HS-27A (cell line): ENCODE measurements around the gene LDB3.

Experiments
- DNase-seq: peaks from one replicate; pipeline ENCODE4 v3.0.0-alpha.2; 2012; ENCODE audit warnings: low read depth, missing footprints

Gene LDB3

GRCh38 chr10:86664341-86665217 lies 3.7 kb upstream of the LDB3 start:
- no peak for DNase-seq

GRCh38 chr10:86665218-86665607 lies 3.1 kb upstream of the LDB3 start:
- DNase-seq, result no peak

DNA sequence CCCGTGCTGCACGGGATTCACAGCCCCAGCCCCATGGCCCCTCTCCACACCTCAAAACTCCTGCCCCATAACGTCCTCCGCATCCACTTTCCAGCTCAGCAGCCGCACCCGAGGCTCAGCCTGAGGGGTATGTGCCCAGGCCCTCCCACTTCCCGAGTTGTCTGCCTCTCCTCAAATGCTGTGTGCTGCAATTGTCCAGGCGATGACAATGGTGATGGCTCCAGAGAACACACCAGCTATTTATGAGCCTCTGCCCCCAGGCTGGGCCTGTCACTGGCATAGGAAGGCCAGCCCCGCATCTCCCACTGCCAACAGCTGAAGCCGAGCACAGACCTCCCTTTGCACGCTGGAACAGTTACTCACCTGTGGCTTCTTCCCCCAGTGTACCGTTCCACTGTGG lies 2.4 kb upstream of the LDB3 start:
- DNase-seq, result no peak

GRCh38 chr10:86666538-86666937 lies 1.8 kb upstream of the LDB3 start:
- DNase-seq, result no peak

DNA sequence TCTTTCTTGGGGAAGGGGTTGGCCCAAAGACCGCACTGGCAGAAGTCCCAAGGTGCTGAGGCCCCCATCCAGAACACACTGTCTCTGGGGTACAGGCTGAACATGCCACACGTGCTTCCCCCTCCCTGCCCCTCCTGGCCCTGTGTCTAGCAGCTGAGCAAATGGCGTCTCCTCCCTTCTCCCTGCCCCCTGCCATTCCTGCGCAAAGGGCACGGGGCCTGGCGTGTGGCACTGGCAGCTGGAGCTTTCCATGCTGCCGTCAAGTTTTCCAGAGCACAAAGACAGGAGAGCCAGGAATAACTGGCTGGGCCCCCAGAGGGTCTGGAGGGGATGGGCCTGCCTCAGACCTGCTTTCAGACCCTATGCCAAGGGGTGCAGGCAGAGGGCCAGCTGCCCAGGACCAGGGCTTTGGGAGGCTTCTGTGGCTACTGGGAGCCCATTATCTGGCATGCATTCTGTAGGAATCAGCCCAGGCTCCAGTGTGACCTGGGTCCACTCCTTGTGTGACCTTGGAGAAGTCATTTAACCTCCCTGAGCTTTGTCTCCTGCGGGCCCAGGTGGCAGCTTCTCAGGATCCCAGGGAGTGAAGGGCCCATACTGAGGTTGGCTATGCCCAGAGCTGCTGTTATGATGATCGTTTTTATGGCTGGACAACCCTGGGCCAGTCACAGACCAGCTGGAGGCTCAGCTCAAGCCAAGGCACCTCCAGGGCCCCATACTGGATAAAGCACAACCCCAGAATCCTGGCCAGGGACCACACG lies 710 bp upstream of the LDB3 start:
- DNase-seq, result no peak

GRCh38 chr10:86670290-86670811 lies 2.0 kb downstream of the LDB3 start:
- DNase-seq, result no peak

DNA sequence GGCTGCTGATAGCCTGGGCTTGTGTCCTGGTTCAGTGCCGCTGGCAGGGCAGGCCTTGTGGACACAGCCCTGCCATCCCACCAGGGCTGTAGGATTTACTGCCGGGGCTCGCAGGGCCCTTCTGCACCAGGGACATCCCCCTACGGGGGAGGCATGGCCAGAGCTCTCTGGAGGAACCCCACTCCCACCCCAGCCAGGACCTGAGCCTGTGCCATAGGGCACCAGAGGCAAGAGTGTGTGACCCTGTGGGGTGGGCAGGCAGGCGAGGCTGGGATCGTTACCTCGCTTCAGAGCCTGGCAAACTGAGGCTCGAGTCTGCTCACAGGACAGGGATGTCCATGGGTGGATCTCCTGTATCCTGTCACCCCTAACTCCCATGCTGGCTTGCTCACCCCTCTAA lies 2.6 kb downstream of the LDB3 start:
- no peak for DNase-seq

DNA sequence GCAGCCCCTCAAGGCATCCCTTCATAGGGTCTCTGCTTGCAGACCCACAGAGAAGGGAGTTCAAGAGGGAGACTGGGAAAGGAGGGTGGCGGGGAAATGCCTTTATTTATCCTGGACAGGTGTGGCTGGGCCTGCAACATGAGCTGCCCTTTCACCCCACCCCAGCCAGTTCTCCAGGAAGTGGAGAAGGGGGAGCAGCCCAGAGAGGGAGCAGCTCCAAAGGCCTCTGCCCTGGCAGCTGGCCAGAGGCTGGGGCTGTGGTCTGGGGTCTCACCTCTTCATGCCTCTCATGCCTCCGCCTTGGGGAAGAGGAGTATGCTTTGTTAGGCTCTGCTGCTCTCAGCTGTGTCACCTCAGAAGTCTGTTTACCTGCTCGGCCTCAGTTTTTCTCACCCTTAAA lies 3.1 kb downstream of the LDB3 start:
- DNase-seq, result no peak

DNA sequence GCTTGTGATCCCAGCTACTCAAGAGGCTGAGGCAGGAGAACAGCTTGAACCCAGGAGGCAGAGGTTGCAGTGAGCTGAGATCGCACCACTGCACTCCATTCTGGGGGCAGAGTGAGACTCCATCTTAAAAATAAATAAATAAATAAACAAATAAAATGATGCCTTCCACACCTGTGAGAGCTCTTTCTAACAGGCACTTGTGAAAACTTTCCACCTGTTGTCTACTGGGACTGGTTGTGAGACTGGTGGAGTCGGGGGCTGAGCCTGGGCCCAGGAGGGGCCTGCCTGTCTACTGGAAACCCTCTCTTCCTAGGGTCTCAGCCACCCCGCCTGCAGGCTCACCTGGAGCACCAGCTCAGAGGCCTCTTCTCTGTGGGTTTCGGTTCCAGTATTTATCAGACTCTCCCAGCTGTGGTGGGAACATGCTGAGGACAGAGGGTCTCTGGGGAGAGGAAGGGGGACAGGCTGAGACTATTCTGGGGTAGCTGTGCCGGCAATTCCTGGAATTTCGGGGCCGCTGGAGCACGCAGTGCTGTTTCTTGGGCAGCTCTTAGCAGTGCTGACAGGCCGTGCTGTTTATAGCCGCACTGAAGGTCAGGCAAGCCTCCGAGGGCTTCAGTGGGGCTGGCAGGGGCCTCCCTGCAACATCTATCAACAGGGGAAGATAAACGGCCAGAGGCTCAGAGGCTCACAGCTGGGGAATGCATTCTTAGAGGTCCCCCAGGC lies 3.8 kb downstream of the LDB3 start:
- DNase-seq, result no peak

DNA sequence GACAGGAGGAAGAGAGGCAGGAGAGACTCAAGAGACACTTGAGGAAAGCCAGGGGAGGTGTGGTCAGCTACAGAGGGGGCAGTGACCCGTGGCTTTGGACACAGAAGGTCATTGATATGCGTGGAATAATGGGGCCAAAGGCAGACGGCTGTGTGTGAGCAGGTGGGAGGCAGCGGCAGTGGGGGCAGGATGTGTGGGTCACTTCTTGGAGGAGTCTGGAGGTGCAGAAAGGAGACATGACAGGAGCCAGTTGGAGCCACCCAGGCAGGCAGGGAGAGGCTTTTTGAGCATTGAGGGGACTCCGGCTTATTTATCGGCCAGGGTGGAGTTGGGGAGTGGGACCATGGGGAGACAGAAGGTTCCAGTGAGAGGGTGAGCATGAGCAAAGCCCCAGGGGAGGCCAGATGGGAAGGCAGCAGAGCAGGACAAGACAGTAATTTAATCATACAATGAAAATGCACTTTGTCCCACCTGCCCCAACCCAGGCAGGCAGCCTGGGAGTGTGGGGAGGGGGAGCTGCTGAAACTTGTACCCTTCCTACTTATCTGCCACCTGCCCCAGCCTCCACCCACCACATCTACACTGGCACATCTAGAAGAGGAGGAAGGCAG lies 5.0 kb downstream of the LDB3 start:
- no peak for DNase-seq

GRCh38 chr10:86673827-86674581 lies 5.7 kb downstream of the LDB3 start:
- DNase-seq, result no peak

GRCh38 chr10:86674912-86675311 lies 6.6 kb downstream of the LDB3 start:
- DNase-seq, result no peak

GRCh38 chr10:86677374-86677773 lies 9.1 kb downstream of the LDB3 start:
- DNase-seq, result no peak

GRCh38 chr10:86678999-86679792 lies 10.9 kb downstream of the LDB3 start:
- no peak for DNase-seq

DNA sequence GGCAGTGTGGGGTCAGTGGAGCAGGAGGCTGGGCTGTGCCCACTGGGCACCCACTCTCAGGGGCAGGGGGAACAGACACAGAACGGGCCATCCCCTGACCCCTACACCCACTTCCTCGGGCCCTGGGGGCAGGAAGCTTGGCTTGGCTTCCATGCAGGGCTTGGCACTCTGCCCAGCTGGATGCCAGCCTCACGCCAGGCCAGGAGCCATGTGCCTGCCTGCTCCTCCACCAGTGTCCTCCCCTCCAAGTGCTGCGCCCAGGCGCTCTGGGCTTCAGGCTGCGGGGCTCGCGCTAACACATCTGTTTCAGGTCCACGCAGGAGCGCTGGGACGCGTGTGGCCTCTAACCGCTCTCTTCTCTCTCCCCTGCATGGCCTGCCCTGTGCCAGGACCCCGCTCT lies 12.7 kb downstream of the LDB3 start:
- no peak for DNase-seq

DNA sequence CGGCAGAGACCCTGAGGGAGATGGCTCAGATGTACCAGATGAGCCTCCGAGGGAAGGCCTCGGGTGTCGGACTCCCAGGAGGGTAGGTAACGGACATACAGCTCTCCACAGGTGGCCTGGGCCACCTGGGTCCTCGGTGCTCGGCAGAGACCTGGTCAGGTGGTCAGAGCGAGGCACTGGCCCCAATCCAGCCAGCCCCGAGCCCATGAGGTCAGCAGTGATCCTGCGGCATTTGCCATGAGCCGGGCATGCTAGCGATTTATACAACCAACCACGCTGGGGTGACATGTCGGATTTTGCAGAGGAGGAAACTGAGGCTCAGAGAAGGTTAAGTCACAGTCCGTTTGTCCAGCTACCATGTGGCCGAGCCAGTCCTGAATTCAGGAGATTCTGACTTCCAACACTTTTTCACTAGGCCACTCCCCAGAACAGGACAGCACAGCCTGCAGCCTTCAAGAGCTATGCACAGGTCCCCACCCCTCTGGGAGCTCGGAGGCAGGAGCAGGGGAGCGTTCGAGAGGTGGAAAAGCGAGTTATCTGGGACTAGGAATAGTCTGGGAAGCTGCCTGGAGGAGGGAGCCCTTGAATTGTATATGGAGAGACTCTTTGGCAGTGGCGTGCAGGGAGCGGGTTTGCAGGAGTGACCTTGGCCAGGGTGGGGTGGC lies 13.5 kb downstream of the LDB3 start:
- no peak for DNase-seq

DNA sequence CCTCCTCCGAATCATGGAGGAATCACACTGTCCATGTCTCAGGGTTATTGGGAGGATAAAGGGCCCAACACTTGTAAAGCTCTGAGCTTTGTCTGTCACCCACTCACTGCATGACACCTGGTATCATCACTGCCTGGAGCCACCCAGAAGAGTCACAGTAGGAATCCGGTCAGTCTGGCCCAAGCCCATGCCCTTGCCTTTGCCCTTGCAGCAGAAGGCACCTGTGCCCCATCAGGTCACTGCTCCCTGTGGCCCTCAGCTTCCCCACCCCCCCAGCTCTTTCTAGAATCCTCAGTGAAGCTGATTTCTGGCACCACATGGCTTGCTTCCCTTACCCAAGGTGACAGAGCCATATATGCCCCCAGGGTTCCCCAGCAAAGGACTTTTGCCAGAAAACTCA lies 14.4 kb downstream of the LDB3 start:
- no peak for DNase-seq

GRCh38 chr10:86684331-86685097 lies 16.2 kb downstream of the LDB3 start:
- no peak for DNase-seq

DNA sequence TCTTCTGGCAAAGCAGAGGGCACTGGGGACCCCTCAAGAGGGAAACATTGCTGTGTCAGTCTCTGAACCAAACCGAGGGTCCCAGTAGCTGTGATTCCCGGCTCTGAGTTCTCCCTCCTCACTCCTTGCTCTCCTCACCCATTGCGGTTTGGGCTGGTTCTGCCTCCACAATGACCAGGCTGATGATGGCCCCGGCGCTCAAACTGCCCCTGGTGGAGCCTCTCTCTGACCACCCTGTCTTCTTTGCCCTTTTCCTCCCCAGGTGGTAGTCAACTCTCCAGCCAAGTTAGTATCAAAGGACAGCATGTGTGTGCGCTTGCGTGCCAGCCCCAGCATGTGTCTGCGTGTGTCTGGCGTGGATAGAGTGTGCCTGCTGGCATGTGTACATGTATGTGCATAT lies 17.1 kb downstream of the LDB3 start:
- no peak for DNase-seq
